Calu3 (cell line): ENCODE measurements around the gene ZC3H18. TPM values are rescaled to one million over a fixed set of nuclear protein-coding genes. Genes with fewer than 3 reads are reported as not detected.

ENCODE experiments used
- BruUV-seq: library from RNA; stranded (reverse); fragments of 400-500 nt; replicated peaks from 2 replicates; lab custom pipeline; 2021; lab: Mats Ljungman, UMichigan
- CTCF ChIA-PET: fragments of 300-600 bp; sonication (Branson Sonifier 250); formaldehyde crosslinking; loops from one replicate; lab custom pipeline; 2022; ENCODE audit warnings: antibody characterized with exemption; lab: Charles Lee
- DNase-seq: peaks from one replicate; pipeline ENCODE4 v3.0.0; 2022
- H3K27ac Mint-ChIP-seq: one replicate; pipeline ENCODE4 v1.8.0; 2022; ENCODE audit warnings: mixed read lengths; ENCODE audit not compliant: unreplicated experiment
- H3K27me3 Mint-ChIP-seq: one replicate; pipeline ENCODE4 v1.8.0; 2022; ENCODE audit warnings: mixed read lengths; ENCODE audit not compliant: unreplicated experiment
- H3K36me3 Mint-ChIP-seq: one replicate; pipeline ENCODE4 v1.8.0; 2022; ENCODE audit warnings: mild to moderate bottlenecking, moderate library complexity, mixed read lengths; ENCODE audit not compliant: insufficient read depth, unreplicated experiment
- H3K4me1 Mint-ChIP-seq: one replicate; pipeline ENCODE4 v1.8.0; 2022; ENCODE audit warnings: mild to moderate bottlenecking, low read depth, mixed read lengths; ENCODE audit not compliant: unreplicated experiment
- H3K4me3 Mint-ChIP-seq: one replicate; pipeline ENCODE4 v1.8.0; 2022; ENCODE audit warnings: mild to moderate bottlenecking, low read depth, moderate library complexity, mixed read lengths; ENCODE audit not compliant: unreplicated experiment
- H3K9me3 Mint-ChIP-seq: one replicate; pipeline ENCODE4 v1.8.0; 2022; ENCODE audit warnings: low read depth, mixed read lengths; ENCODE audit not compliant: unreplicated experiment
- CTCF ChIP-seq: fragments of 200-600 bp; IDR thresholded peaks from one replicate; pipeline ENCODE4 v1.8.0; 2022; ENCODE audit warnings: antibody characterized with exemption; ENCODE audit not compliant: unreplicated experiment
- intact Hi-C: fragments of 100-400 bp; cut with micrococcal nuclease; formaldehyde crosslinking; loops from one replicate; pipeline ENCODE4 v1.10.0; 2022; ENCODE audit not compliant: unreplicated experiment
- total RNA-seq: library from RNA; stranded (reverse); gene quantifications from 2 replicates; pipeline ENCODE4 v1.2.3, GENCODE V29; 2022

The ZC3H18 gene
- total RNA-seq, 1 experiment from 2014 or later = 85.7 TPM

DNA sequence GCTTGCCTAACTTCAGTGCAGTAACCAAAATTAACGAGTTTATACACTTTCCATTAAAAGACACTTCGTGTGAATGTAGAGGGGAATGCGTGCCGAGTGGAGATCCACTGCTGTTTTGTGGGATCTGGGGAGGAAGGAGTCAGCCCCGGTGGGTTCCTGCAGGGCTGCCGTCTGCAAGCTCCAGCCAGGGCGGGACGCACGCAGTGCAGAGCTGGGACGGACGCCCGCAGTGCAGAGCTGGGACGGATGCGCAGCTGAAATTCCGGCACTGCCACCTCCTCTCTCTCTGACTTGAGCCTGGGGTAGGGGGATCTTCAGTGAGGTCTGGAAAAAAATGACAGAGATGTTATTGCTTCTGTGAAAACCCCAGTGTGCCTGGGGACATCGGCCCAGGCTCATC lies 16.5 kb upstream of the ZC3H18 start:
- no peak for DNase-seq
- CTCF ChIA-PET = no interaction called here

GRCh38 chr16:88554711-88555264 lies 15.4 kb upstream of the ZC3H18 start:
- H3K4me1 Mint-ChIP-seq = peaks cover 7% of the 10 kb centered on the region
- no peak for DNase-seq
- CTCF ChIA-PET = no interaction called here
- H3K36me3 Mint-ChIP-seq = peaks cover 14% of the 10 kb centered on the region
- BruUV-seq = no TSS peak
- no peak overlapping the region for H3K4me3 Mint-ChIP-seq
- H3K9me3 Mint-ChIP-seq = peaks cover 4% of the 10 kb centered on the region
- intact Hi-C loops = no loop called here
- H3K27ac Mint-ChIP-seq = no peak overlapping the region
- H3K27me3 Mint-ChIP-seq = peaks cover 93% of the 10 kb centered on the region
- TF ChIP-seq CTCF = no peak

More for the DNA sequence above, 16.5 kb upstream of the ZC3H18 start:
- no peak overlapping the region for H3K27ac Mint-ChIP-seq
- intact Hi-C loops = no loop called here
- no TSS peak for BruUV-seq
- peaks cover 93% of the 10 kb centered on the region for H3K27me3 Mint-ChIP-seq
- peaks cover 4% of the 10 kb centered on the region for H3K9me3 Mint-ChIP-seq
- H3K36me3 Mint-ChIP-seq = peaks cover 10% of the 10 kb centered on the region
- TF ChIP-seq CTCF = no peak
- no peak overlapping the region for H3K4me3 Mint-ChIP-seq
- peaks cover 2% of the 10 kb centered on the region for H3K4me1 Mint-ChIP-seq

- Mint-ChIP-seq H3K36me3 (peaks cover 14% of the 10 kb centered on the region), H3K4me3 (no peak overlapping the region), H3K9me3 (peaks cover 4% of the 10 kb centered on the region), H3K27ac (no peak overlapping the region), H3K27me3 (peaks cover 100% of the 10 kb centered on the region), H3K4me1 (peaks cover 7% of the 10 kb centered on the region)
- no peak for TF ChIP-seq CTCF
- CTCF ChIA-PET = no interaction called here
- no TSS peak for BruUV-seq
- intact Hi-C loops = no loop called here
- DNase-seq = no peak
Observed at GRCh38 chr16:88556294-88556988, 13.8 kb upstream of the ZC3H18 start.

- CTCF ChIA-PET = interaction anchor here (0.7 to 1.2 kb wide), 4 partner anchors 9 to 1805 kb away, joined by 3 to 5 read pairs (median 4); partner anchors contain the start of gene ZC3H18
Observed at GRCh38 chr16:88558457-88559442, 11.5 kb upstream of the ZC3H18 start.

More at GRCh38 chr16:88558457-88559442, 11.5 kb upstream of the ZC3H18 start:
- peak; percentile 81 for DNase-seq
- intact Hi-C loops = no loop called here
- Mint-ChIP-seq H3K4me3 (no peak overlapping the region), H3K9me3 (peaks cover 4% of the 10 kb centered on the region), H3K36me3 (peaks cover 6% of the 10 kb centered on the region), H3K27me3 (peaks cover 90% of the 10 kb centered on the region), H3K27ac (peak overlapping the region; percentile 61), H3K4me1 (peaks cover 7% of the 10 kb centered on the region)
- peak; percentile 55 for TF ChIP-seq CTCF
- BruUV-seq = no TSS peak
